ENCODE results near the gene EXOC3. TPM values are rescaled to one million over a fixed set of nuclear protein-coding genes. Genes with fewer than 3 reads are reported as not detected.

Gene EXOC3
- polyA plus RNA-seq, 3 donors: 47.2 to 74.3 (median 58.4) TPM

GRCh38 chr5:490116-491106 is 47.4 kb downstream of the EXOC3 start:
- DNase-seq (ENCODE audit: extremely low read depth in 1 of 11, low read depth in 9 of 11, low spot score in 4 of 11): no peak

GRCh38 chr5:491119-491855 is 48.3 kb downstream of the EXOC3 start:
- DNase-seq (ENCODE audit: extremely low read depth in 1 of 11, low read depth in 9 of 11, low spot score in 4 of 11): no peak

GRCh38 chr5:491856-492155 is 48.8 kb downstream of the EXOC3 start:
- DNase-seq (ENCODE audit: extremely low read depth in 1 of 11, low read depth in 9 of 11, low spot score in 4 of 11): no peak

- DNase-seq (ENCODE audit: extremely low read depth in 1 of 11, low read depth in 9 of 11, low spot score in 4 of 11): no peak
Observed at GRCh38 chr5:492314-492893, 49.4 kb downstream of the EXOC3 start.

- no peak for DNase-seq (ENCODE audit: extremely low read depth in 1 of 11, low read depth in 9 of 11, low spot score in 4 of 11)
Observed at GRCh38 chr5:493119-493701, 50.2 kb downstream of the EXOC3 start.

- no peak for DNase-seq (ENCODE audit: extremely low read depth in 1 of 11, low read depth in 9 of 11, low spot score in 4 of 11)
Observed at GRCh38 chr5:493758-494157, 50.8 kb downstream of the EXOC3 start.

- DNase-seq (ENCODE audit: extremely low read depth in 1 of 11, low read depth in 9 of 11, low spot score in 4 of 11): no peak
Observed at GRCh38 chr5:494667-495255, 51.8 kb downstream of the EXOC3 start.

- DNase-seq (ENCODE audit: extremely low read depth in 1 of 11, low read depth in 9 of 11, low spot score in 4 of 11): no peak
Observed at GRCh38 chr5:496028-496427, 53.1 kb downstream of the EXOC3 start.

- DNase-seq (ENCODE audit: extremely low read depth in 1 of 11, low read depth in 9 of 11, low spot score in 4 of 11): no peak
Observed at GRCh38 chr5:497090-497700, 54.2 kb downstream of the EXOC3 start.

- DNase-seq (ENCODE audit: extremely low read depth in 1 of 11, low read depth in 9 of 11, low spot score in 4 of 11): no peak
Observed at GRCh38 chr5:497871-498509, 55.0 kb downstream of the EXOC3 start.

- DNase-seq (ENCODE audit: extremely low read depth in 1 of 11, low read depth in 9 of 11, low spot score in 4 of 11): no peak
Observed at GRCh38 chr5:499233-500209, 56.5 kb downstream of the EXOC3 start.

GRCh38 chr5:500491-500890 is 57.5 kb downstream of the EXOC3 start:
- no peak for DNase-seq (ENCODE audit: extremely low read depth in 1 of 11, low read depth in 9 of 11, low spot score in 4 of 11)

- DNase-seq (ENCODE audit: extremely low read depth in 1 of 11, low read depth in 9 of 11, low spot score in 4 of 11): peak in 1 of 11 donors; percentile 64
Observed at GRCh38 chr5:501105-501830, 58.3 kb downstream of the EXOC3 start.

- no peak for DNase-seq (ENCODE audit: extremely low read depth in 1 of 11, low read depth in 9 of 11, low spot score in 4 of 11)
Observed at GRCh38 chr5:501831-502184, 58.8 kb downstream of the EXOC3 start.

GRCh38 chr5:502325-503079 is 59.5 kb downstream of the EXOC3 start:
- no peak for DNase-seq (ENCODE audit: extremely low read depth in 1 of 11, low read depth in 9 of 11, low spot score in 4 of 11)

Data from renal cortex interstitium (tissue), 11 donors.